Osteoblast (primary cell): ENCODE results near the gene PLCB4. TPM values are rescaled to one million over a fixed set of nuclear protein-coding genes. Genes with fewer than 3 reads are reported as not detected.

ENCODE experiments used
- DNase-seq: peaks from one replicate; pipeline ENCODE4 v3.0.0; 2011; ENCODE audit warnings: low spot score, mixed read lengths; ENCODE audit not compliant: insufficient read length; ENCODE audit errors: missing footprints
- H2AFZ ChIP-seq: 2 replicates; pipeline ENCODE4 v1.6.0; 2011; ENCODE audit warnings: mild to moderate bottlenecking, low read length
- H3K27ac ChIP-seq: 2 replicates; pipeline ENCODE4 v1.5.1; 2011; ENCODE audit warnings: mild to moderate bottlenecking, low read depth, low read length, moderate library complexity
- H3K27me3 ChIP-seq: 2 replicates; pipeline ENCODE4 v1.6.0; 2012; ENCODE audit warnings: mild to moderate bottlenecking, control low read depth, inconsistent platforms, low read length, moderate library complexity; ENCODE audit not compliant: insufficient read depth
- H3K36me3 ChIP-seq: 2 replicates; pipeline ENCODE4 v1.5.1; 2011; ENCODE audit warnings: mild to moderate bottlenecking, low read length, control low read depth, moderate library complexity; ENCODE audit not compliant: insufficient read depth
- H3K4me1 ChIP-seq: 2 replicates; pipeline ENCODE4 v1.5.1; 2011; ENCODE audit warnings: mild to moderate bottlenecking, low read length, control low read depth, moderate library complexity; ENCODE audit not compliant: insufficient read depth
- H3K4me2 ChIP-seq: 2 replicates; pipeline ENCODE4 v1.6.0; 2011; ENCODE audit warnings: mild to moderate bottlenecking, low read length; ENCODE audit not compliant: insufficient read depth
- H3K4me3 ChIP-seq: fragments of 200-600 bp; sonication (generic); 3 replicates; pipeline ENCODE4 v1.5.1; 2012; ENCODE audit warnings: mild to moderate bottlenecking, low read length, inconsistent platforms; ENCODE audit not compliant: insufficient read depth
- H3K79me2 ChIP-seq: 2 replicates; pipeline ENCODE4 v1.6.0; 2012; ENCODE audit warnings: mild to moderate bottlenecking, low read length, control low read depth, inconsistent platforms; ENCODE audit not compliant: insufficient read depth
- H3K9me3 ChIP-seq: 2 replicates; pipeline ENCODE4 v1.5.1; 2011; ENCODE audit warnings: low read depth, low read length, control low read depth
- H4K20me1 ChIP-seq: 2 replicates; pipeline ENCODE4 v1.6.0; 2012; ENCODE audit warnings: mild to moderate bottlenecking, low read length, control low read depth; ENCODE audit not compliant: insufficient read depth
- CTCF ChIP-seq: IDR thresholded peaks from 2 replicates; pipeline ENCODE4 v1.5.1; 2011; ENCODE audit warnings: mild to moderate bottlenecking, low read depth, low read length, moderate library complexity; ENCODE audit errors: extremely low read depth
- total RNA-seq: library from RNA; depleted of rRNA; stranded (reverse); fragments of >200 nt; gene quantifications from 2 replicates; pipeline ENCODE4 v1.2.3, GENCODE V29; 2012

The PLCB4 gene
- total RNA-seq, 1 donor: 13.0 TPM

DNA sequence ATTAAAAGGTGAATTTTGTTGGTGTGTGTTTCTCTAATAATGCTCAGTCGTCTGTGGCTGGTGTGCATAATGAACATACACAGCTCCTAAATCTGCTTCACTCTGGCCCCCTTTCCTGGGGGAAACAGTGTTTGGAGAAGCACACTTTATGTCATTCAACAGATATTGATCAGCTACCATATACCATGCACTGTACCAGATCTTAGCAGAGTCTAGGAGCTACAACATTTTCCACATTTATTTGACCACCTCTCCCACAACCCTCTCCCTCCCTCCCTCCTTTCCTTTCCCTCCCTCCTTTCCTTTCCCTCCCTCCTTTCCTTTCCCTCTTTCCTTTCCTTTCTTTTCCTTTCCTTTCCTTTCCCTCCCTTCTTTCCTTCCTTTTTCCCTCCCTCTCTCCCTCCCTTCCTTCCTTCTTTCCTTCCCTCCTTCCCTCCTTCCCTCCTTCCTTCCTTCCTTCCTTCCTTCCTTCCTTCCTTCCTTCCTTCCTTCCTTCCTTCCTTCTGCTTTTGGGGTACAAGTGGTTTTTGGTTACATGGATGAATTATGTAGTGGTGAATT, 85.7 kb downstream of the PLCB4 start:
- H4K20me1 ChIP-seq: peaks cover 8% of the 10 kb centered on the region
- peaks cover 44% of the 10 kb centered on the region for H3K79me2 ChIP-seq
- no peak for TF ChIP-seq CTCF
- H3K4me2 ChIP-seq: no peak overlapping the region
- H3K27ac ChIP-seq: no peak overlapping the region
- no peaks in the 10 kb centered on the region for H3K36me3 ChIP-seq
- no peak overlapping the region for H3K4me3 ChIP-seq
- H3K9me3 ChIP-seq: no peaks in the 10 kb centered on the region
- no peaks in the 10 kb centered on the region for H3K27me3 ChIP-seq
- H2AFZ ChIP-seq: no peak overlapping the region
- no peak for DNase-seq
- no peaks in the 10 kb centered on the region for H3K4me1 ChIP-seq

GRCh38 chr20:9156529-9157280, 87.8 kb downstream of the PLCB4 start:
- Histone ChIP-seq H3K36me3 (no peaks in the 10 kb centered on the region), H3K27ac (no peak overlapping the region), H3K4me1 (peaks cover 17% of the 10 kb centered on the region), H3K27me3 (no peaks in the 10 kb centered on the region), H3K79me2 (peaks cover 36% of the 10 kb centered on the region), H3K9me3 (no peaks in the 10 kb centered on the region), H4K20me1 (peaks cover 8% of the 10 kb centered on the region), H3K4me3 (no peak overlapping the region), H2AFZ (no peak overlapping the region), H3K4me2 (no peak overlapping the region)
- DNase-seq: no peak
- no peak for TF ChIP-seq CTCF

- TF ChIP-seq CTCF: no peak
- peak overlapping the region; percentile 78 for H3K4me2 ChIP-seq
- peak overlapping the region; percentile 67 for H2AFZ ChIP-seq
- H4K20me1 ChIP-seq: peaks cover 8% of the 10 kb centered on the region
- no peaks in the 10 kb centered on the region for H3K27me3 ChIP-seq
- H3K9me3 ChIP-seq: no peaks in the 10 kb centered on the region
- peaks cover 40% of the 10 kb centered on the region for H3K79me2 ChIP-seq
- peak overlapping the region; percentile 43 for H3K27ac ChIP-seq
- peaks cover 17% of the 10 kb centered on the region for H3K4me1 ChIP-seq
- H3K4me3 ChIP-seq: peak overlapping the region; percentile 54
- no peak for DNase-seq
- H3K36me3 ChIP-seq: no peaks in the 10 kb centered on the region
Measured at GRCh38 chr20:9160331-9160730, 91.4 kb downstream of the PLCB4 start.

DNA sequence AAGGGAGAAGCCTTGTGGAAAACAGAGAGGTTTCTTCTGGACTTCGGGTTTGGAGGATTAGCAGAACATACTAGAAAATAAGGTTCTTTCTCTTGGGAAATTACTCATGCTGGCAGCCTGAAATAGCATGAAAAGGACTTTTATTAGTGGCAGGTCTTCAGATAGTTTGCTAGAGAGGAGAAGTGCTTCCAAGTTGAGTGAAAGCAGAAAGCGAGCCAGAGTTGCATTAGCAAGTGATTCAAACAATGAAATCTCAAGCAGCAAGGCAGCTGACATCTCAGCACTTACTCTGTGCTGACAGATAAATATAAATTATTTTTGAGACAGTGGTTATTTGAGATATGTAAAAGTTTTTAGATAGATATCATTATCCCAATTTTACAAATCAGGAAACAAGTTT, 91.9 kb downstream of the PLCB4 start:
- Histone ChIP-seq H3K4me1 (peaks cover 17% of the 10 kb centered on the region), H3K27ac (peak overlapping the region; percentile 43), H3K79me2 (peaks cover 41% of the 10 kb centered on the region), H2AFZ (peak overlapping the region; percentile 67), H3K27me3 (no peaks in the 10 kb centered on the region), H4K20me1 (peaks cover 8% of the 10 kb centered on the region), H3K36me3 (no peaks in the 10 kb centered on the region), H3K4me3 (peak overlapping the region; percentile 54), H3K4me2 (peak overlapping the region; percentile 78), H3K9me3 (no peaks in the 10 kb centered on the region)
- DNase-seq: no peak
- TF ChIP-seq CTCF: no peak
